Measurements from ENCODE around the gene SKAP1. TPM values are rescaled to one million over a fixed set of nuclear protein-coding genes. Genes with fewer than 3 reads are reported as not detected.
A peak's percentile ranks its signal among the peaks of the same experiment; 100 is the strongest.

SKAP1 gene
- polyA plus RNA-seq, 3 donors = 0.13 to 1.0 (median 0.52) TPM

DNA sequence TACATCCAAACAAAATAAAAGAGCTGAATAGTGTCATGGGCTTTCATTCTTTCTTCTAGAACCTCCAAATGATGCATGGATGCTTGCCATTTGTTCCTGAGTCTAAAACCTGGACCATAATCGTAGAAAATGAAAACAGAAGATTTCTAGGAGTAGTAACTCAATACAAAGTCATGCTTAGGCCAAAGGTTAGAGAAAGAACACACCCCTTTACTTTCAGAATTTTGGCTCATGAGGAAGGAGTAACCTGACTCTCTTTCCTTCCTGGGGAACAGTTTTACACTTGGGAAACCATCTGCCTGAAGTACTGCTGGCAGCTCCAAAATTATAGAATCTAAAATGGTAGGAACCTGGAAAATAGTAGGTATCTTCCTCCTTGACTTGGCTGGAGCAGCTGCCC lies 185.2 kb downstream of the SKAP1 start:
- H3K4me1 Mint-ChIP-seq = peaks cover 24% of the 10 kb centered on the region
- intact Hi-C loops (cut with micrococcal nuclease) = no loop called here
- Histone ChIP-seq H3K79me2 (ENCODE audit: insufficient read depth, low read length) (no peaks in the 10 kb centered on the region), H2AFZ (ENCODE audit: insufficient read depth, low read depth, low read length, poor library complexity, severe bottlenecking) (no peak overlapping the region), H3K36me3 (replicated peaks in 1 of 2; ENCODE audit: control insufficient read depth in 1 of 2, insufficient read depth in 2 of 2, low read length in 2 of 2) (no peaks in the 10 kb centered on the region), H4K20me1 (ENCODE audit: insufficient read depth, low read length) (no peaks in the 10 kb centered on the region), H3K9ac (ENCODE audit: insufficient read depth, low read length, poor library complexity, severe bottlenecking) (no peak overlapping the region), H3K27ac (ENCODE audit: low read depth in 1 of 2, low read length in 2 of 2) (no peak overlapping the region), H3K27me3 (ENCODE audit: control insufficient read depth in 2 of 2, insufficient read depth in 2 of 2, low read length in 2 of 2) (no peaks in the 10 kb centered on the region), H3K9me3 (replicated peaks in 1 of 2; ENCODE audit: control insufficient read depth in 1 of 2, insufficient read depth in 1 of 2, low read length in 2 of 2) (no peaks in the 10 kb centered on the region), H3K4me1 (ENCODE audit: control insufficient read depth in 1 of 2, insufficient read depth in 2 of 2, low read length in 2 of 2) (peaks cover 16 to 23% of the 10 kb centered on the region in 2 donors), H3K4me3 (replicated peaks in 1 of 3; ENCODE audit: low read depth in 2 of 3, low read length in 3 of 3) (no peak overlapping the region), H3K4me2 (replicated peaks; ENCODE audit: extremely low read depth, low read length, poor library complexity, severe bottlenecking) (no peak overlapping the region)
- DNase-seq = no peak
- H3K4me3 Mint-ChIP-seq = no peak overlapping the region
- no peaks in the 10 kb centered on the region for H3K9me3 Mint-ChIP-seq
- no CpG with 5 or more reads among the region's 1 CpG for WGBS (ENCODE audit: insufficient coverage)
- H3K27ac Mint-ChIP-seq = no peak overlapping the region
- peaks cover 0 to 2% (median 0%) of the 10 kb centered on the region in 3 donors for H3K27me3 Mint-ChIP-seq (ENCODE audit: low read depth in 3 of 3)
- no peaks in the 10 kb centered on the region for H3K36me3 Mint-ChIP-seq
- TF ChIP-seq, protein P1, sequence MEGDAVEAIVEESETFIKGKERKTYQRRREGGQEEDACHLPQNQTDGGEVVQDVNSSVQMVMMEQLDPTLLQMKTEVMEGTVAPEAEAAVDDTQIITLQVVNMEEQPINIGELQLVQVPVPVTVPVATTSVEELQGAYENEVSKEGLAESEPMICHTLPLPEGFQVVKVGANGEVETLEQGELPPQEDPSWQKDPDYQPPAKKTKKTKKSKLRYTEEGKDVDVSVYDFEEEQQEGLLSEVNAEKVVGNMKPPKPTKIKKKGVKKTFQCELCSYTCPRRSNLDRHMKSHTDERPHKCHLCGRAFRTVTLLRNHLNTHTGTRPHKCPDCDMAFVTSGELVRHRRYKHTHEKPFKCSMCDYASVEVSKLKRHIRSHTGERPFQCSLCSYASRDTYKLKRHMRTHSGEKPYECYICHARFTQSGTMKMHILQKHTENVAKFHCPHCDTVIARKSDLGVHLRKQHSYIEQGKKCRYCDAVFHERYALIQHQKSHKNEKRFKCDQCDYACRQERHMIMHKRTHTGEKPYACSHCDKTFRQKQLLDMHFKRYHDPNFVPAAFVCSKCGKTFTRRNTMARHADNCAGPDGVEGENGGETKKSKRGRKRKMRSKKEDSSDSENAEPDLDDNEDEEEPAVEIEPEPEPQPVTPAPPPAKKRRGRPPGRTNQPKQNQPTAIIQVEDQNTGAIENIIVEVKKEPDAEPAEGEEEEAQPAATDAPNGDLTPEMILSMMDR (IDR thresholded peaks at IDR 0.05) = no peak

DNA sequence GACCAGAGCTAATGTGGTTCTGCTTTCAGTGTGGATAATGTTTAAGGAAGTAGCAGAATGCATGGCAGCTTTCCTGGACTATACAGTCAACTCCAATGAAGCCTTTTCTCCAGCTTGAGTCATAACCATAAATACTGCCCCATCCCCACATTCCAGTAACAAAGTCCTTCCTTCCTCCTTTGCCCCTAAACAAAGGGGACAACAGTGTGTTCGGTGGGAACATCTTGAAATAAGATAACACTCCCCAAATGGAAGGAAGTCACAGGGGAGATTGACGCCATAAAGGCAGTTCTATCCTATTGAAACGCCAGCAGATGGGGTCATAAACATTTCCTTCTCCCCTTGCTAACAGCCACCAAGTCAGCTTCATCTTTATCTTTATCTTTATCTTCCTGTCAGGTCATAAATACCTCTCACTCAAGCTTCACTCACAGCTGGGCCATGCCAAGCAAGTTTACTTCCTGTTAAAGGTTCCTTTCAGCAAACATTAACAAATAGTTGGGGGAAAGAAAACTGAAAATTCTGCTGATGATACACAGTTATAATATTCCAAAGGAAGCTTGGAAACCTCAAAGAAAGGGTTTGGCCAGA lies 185.8 kb downstream of the SKAP1 start:
- no peak overlapping the region for H3K27ac ChIP-seq (ENCODE audit: low read depth in 1 of 2, low read length in 2 of 2)
- H3K9me3 ChIP-seq (replicated peaks in 1 of 2; ENCODE audit: control insufficient read depth in 1 of 2, insufficient read depth in 1 of 2, low read length in 2 of 2) = no peaks in the 10 kb centered on the region
- no peaks in the 10 kb centered on the region for H4K20me1 ChIP-seq (ENCODE audit: insufficient read depth, low read length)
- no peak overlapping the region for H3K4me2 ChIP-seq (replicated peaks; ENCODE audit: extremely low read depth, low read length, poor library complexity, severe bottlenecking)
- no peaks in the 10 kb centered on the region for H3K36me3 ChIP-seq (replicated peaks in 1 of 2; ENCODE audit: control insufficient read depth in 1 of 2, insufficient read depth in 2 of 2, low read length in 2 of 2)
- H3K4me1 ChIP-seq (ENCODE audit: control insufficient read depth in 1 of 2, insufficient read depth in 2 of 2, low read length in 2 of 2) = peaks cover 16 to 23% of the 10 kb centered on the region in 2 donors
- intact Hi-C loops (cut with micrococcal nuclease) = no loop called here
- no peaks in the 10 kb centered on the region for H3K9me3 Mint-ChIP-seq
- no peaks in the 10 kb centered on the region for H3K36me3 Mint-ChIP-seq
- H3K4me3 ChIP-seq (replicated peaks in 1 of 3; ENCODE audit: low read depth in 2 of 3, low read length in 3 of 3) = no peak overlapping the region
- H3K27me3 ChIP-seq (ENCODE audit: control insufficient read depth in 2 of 2, insufficient read depth in 2 of 2, low read length in 2 of 2) = no peaks in the 10 kb centered on the region
- H3K4me1 Mint-ChIP-seq = peaks cover 24% of the 10 kb centered on the region
- no peak overlapping the region for H3K4me3 Mint-ChIP-seq
- peak overlapping the region in 1 of 7 donors; percentile 25 for H3K27ac Mint-ChIP-seq
- H3K27me3 Mint-ChIP-seq (ENCODE audit: low read depth in 3 of 3) = peaks cover 0 to 2% (median 0%) of the 10 kb centered on the region in 3 donors
- H3K79me2 ChIP-seq (ENCODE audit: insufficient read depth, low read length) = no peaks in the 10 kb centered on the region
- peak overlapping the region; percentile 27 for H2AFZ ChIP-seq (ENCODE audit: insufficient read depth, low read depth, low read length, poor library complexity, severe bottlenecking)
- DNase-seq = peak; percentile 9 to 26 (median 21)
- TF ChIP-seq, protein P1 (IDR thresholded peaks at IDR 0.05) = no peak
- WGBS (ENCODE audit: insufficient coverage) = 0% methylated on average over 2 of the region's 3 CpGs
- H3K9ac ChIP-seq (ENCODE audit: insufficient read depth, low read length, poor library complexity, severe bottlenecking) = no peak overlapping the region
